Lung (tissue), 12 donors: ENCODE data around the gene CPT1A. TPM values are rescaled to one million over a fixed set of nuclear protein-coding genes. Genes with fewer than 3 reads are reported as not detected.
A peak's percentile ranks its signal among the peaks of the same experiment; 100 is the strongest.

Experiments used
- ATAC-seq: fragments of 200-7000 bp; cut with Tn5 transposase; one replicate; pipeline ENCODE4 v1.9.1; 2020; ENCODE audit warnings: moderate number of reproducible peaks; ENCODE audit not compliant: insufficient read depth, low FRiP score
- DNase-seq, 3 donors: peaks; one replicate each; pipeline ENCODE4 v3.0.0-alpha.2; 2013 to 2017
- H3K27ac ChIP-seq, 2 donors: one replicate each; pipeline ENCODE4 v1.5.1; 2013; ENCODE audit warnings: mild to moderate bottlenecking in 2 of 2, moderate library complexity in 2 of 2, control low read depth in 1 of 2, inconsistent platforms in 1 of 2, low read depth in 1 of 2, low read length in 1 of 2
- H3K27me3 ChIP-seq, 3 donors: one replicate each; pipeline ENCODE4 v1.5.1; 2013; ENCODE audit warnings: low read length in 2 of 3; ENCODE audit not compliant: control insufficient read depth in 3 of 3, insufficient read depth in 3 of 3
- H3K36me3 ChIP-seq, 4 donors: one replicate each; pipeline ENCODE4 v1.5.1; 2013; ENCODE audit warnings: low read length in 4 of 4, mild to moderate bottlenecking in 1 of 4, moderate library complexity in 1 of 4; ENCODE audit not compliant: control insufficient read depth in 4 of 4, insufficient read depth in 4 of 4
- H3K4me1 ChIP-seq, 5 donors: one replicate each; pipeline ENCODE4 v1.5.1; 2013; ENCODE audit warnings: low read length in 5 of 5, mild to moderate bottlenecking in 2 of 5, moderate library complexity in 1 of 5; ENCODE audit not compliant: control insufficient read depth in 5 of 5, insufficient read depth in 5 of 5
- H3K4me3 ChIP-seq: one replicate; pipeline ENCODE4 v1.5.1; 2013; ENCODE audit warnings: mild to moderate bottlenecking, control low read depth, moderate library complexity
- H3K9ac ChIP-seq, 2 donors: one replicate each; pipeline ENCODE4 v1.5.1; 2013; ENCODE audit warnings: low read length in 2 of 2, control low read depth in 1 of 2; ENCODE audit not compliant: insufficient read depth in 1 of 2
- H3K9me3 ChIP-seq, 4 donors: one replicate each; pipeline ENCODE4 v1.5.1; 2013; ENCODE audit warnings: low read length in 3 of 4, mild to moderate bottlenecking in 1 of 4, moderate library complexity in 1 of 4; ENCODE audit not compliant: control insufficient read depth in 4 of 4, insufficient read depth in 3 of 4
- CTCF ChIP-seq: IDR thresholded peaks from 2 replicates; pipeline ENCODE4 v1.5.1; 2012; ENCODE audit warnings: mild to moderate bottlenecking; ENCODE audit errors: control extremely low read depth, extremely low read depth
- WGBS, 2 donors: extraction: QIAGEN DNeasy Blood & Tissue Kit; methylation state at CpG; one replicate each; pipeline ENCODE4 v1.1.7; 2013; 5-methylcytosine and 5-hydroxymethylcytosine counted together
- polyA plus RNA-seq, 2 donors: library from polyadenylated mRNA; stranded (reverse); fragments of 200-250 nt; gene quantifications; one replicate each; pipeline ENCODE4 v1.2.1, GENCODE V29; 2013
- total RNA-seq, 2 donors: library from RNA; depleted of rRNA in 1 of 2; stranded (reverse); fragments of >200 nt in 1 of 2; gene quantifications; one replicate each; pipeline ENCODE4 v1.2.1, GENCODE V29; 2014 to 2021
- donor health status: control.
- donor health status: control.
- donor health status: Bipolar disorder and iron deficiency.
- donor health status: healthy.
- donor health status: DM: yes; HTN: yes; CAD: no.

Gene CPT1A
- total and polyA plus RNA-seq, 4 donors: 17.0 to 51.7 (median 18.4) TPM

GRCh38 chr11:68844801-68845200, 3.1 kb upstream of the CPT1A start:
- no peak for TF ChIP-seq CTCF
- H3K27ac ChIP-seq: no peak overlapping the region
- H3K36me3 ChIP-seq: no peaks in the 10 kb centered on the region
- peaks cover 0 to 19% (median 0%) of the 10 kb centered on the region in 3 donors for H3K27me3 ChIP-seq
- 72 to 79% methylated on average over 6 of the region's 6 CpGs for WGBS, 2 donors
- peaks cover 0 to 36% (median 13%) of the 10 kb centered on the region in 5 donors for H3K4me1 ChIP-seq
- H3K4me3 ChIP-seq: no peak overlapping the region
- ATAC-seq (no peak), DNase-seq (no peak)
- H3K9me3 ChIP-seq: no peaks in the 10 kb centered on the region
- no peak overlapping the region for H3K9ac ChIP-seq

DNA sequence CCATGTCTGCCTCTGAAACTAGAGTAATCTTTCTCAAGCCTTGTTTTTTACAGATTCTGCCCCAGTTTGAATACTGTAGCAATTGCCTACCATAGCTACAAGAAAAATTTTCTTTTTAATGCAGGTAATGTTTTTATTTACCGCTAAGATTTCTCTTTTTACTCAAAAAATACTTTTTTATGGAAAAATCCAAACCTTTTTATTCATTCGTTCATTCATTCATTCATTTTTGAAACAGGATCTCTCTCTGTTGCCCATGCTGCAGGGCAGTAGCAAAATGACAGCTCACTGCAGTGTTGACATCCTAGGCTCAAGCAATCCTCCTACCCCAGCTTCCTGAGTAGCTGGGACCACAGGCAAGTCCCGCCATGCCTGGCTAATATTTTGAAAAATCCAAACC, 2.7 kb upstream of the CPT1A start:
- peak overlapping the region in 1 of 2 donors; percentile 55 for H3K27ac ChIP-seq
- no peak overlapping the region for H3K9ac ChIP-seq
- TF ChIP-seq CTCF: no peak
- no peaks in the 10 kb centered on the region for H3K9me3 ChIP-seq
- H3K4me1 ChIP-seq: peaks cover 0 to 41% (median 14%) of the 10 kb centered on the region in 5 donors
- no peak for DNase-seq
- H3K27me3 ChIP-seq: peaks cover 0 to 19% (median 0%) of the 10 kb centered on the region in 3 donors
- ATAC-seq: no peak
- H3K4me3 ChIP-seq: no peak overlapping the region
- WGBS, 2 donors: 57 to 70% methylated on average over 3 of the region's 3 CpGs
- no peaks in the 10 kb centered on the region for H3K36me3 ChIP-seq

GRCh38 chr11:68843703-68844312, 2.1 kb upstream of the CPT1A start:
- ATAC-seq (peak; percentile 55), DNase-seq (peak; percentile 50 to 67 (median 53))
- TF ChIP-seq CTCF: peak; percentile 79
- H3K27me3 ChIP-seq: peaks cover 0 to 19% (median 0%) of the 10 kb centered on the region in 3 donors
- WGBS, 2 donors: 2 to 4% methylated on average over 52 to 54 of the region's 54 CpGs
- H3K4me3 ChIP-seq: peak overlapping the region; percentile 37
- H3K27ac ChIP-seq: peak overlapping the region; percentile 58 to 65
- H3K36me3 ChIP-seq: no peaks in the 10 kb centered on the region
- peaks cover 0 to 44% (median 14%) of the 10 kb centered on the region in 5 donors for H3K4me1 ChIP-seq
- H3K9me3 ChIP-seq: no peaks in the 10 kb centered on the region
- H3K9ac ChIP-seq: no peak overlapping the region
